Activated naive CD4-positive, alpha-beta T cell treated with Interleukin-2 at 50 U/mL for 16 hours (primary cell): ENCODE results near the gene WDR64.
"Not testable (repeated sequence)": the region's sequence is repeated elsewhere in the genome, so short reads cannot be mapped to it uniquely, and the experiment has no call there.

Experiments used
- DNase-seq: peaks from one replicate; pipeline ENCODE4 v3.0.0-alpha.2; 2020

WDR64 gene

GRCh38 chr1:241749041-241749944 lies 97.2 kb downstream of the WDR64 start:
- no peak for DNase-seq

DNA sequence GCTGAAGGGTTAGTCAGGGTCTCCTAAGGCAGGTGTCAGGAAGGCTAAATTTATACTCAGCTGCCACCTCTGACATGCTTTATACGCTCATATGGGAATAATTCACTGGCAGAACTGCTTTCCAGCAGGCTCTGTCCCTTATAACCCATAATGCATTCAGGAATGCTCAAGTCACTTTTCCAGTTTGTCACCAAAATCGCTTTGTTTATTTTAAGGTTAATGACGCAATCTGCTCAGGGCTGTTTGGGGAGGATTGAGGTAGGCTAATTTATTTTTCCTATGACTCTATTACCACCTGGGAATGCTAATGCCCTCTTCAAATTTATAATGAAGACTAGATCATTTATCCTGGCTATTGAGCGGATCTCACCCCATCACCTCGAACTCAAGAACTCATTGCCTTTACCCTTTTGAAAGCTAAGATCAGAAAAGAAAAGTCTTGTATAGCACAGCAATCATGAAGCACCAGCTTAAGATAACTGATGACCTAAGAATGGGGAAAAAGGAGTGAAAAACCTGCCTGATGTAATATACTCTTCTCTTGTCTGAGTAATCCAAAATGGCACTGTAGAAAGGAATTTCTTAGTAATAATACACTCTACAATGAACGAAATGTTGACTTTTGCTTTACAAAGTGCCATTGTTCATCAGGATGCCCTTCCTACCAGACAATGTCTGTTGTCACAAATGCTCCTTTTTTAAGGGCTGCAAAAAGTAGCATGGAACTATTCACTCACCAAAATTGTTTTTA lies 98.0 kb downstream of the WDR64 start:
- no peak for DNase-seq

- DNase-seq = no peak
Measured at GRCh38 chr1:241751524-241751923, 99.4 kb downstream of the WDR64 start.

GRCh38 chr1:241762713-241763339 lies 110.7 kb downstream of the WDR64 start:
- no peak for DNase-seq

GRCh38 chr1:241765390-241765789 lies 113.3 kb downstream of the WDR64 start:
- DNase-seq = no peak

- no peak for DNase-seq
Measured at GRCh38 chr1:241767737-241768136, 115.7 kb downstream of the WDR64 start.

GRCh38 chr1:241770115-241770514 lies 118.0 kb downstream of the WDR64 start:
- no peak for DNase-seq

GRCh38 chr1:241771117-241771516 lies 119.0 kb downstream of the WDR64 start:
- DNase-seq = no peak

GRCh38 chr1:241772932-241773500 lies 120.9 kb downstream of the WDR64 start:
- DNase-seq = no peak

DNA sequence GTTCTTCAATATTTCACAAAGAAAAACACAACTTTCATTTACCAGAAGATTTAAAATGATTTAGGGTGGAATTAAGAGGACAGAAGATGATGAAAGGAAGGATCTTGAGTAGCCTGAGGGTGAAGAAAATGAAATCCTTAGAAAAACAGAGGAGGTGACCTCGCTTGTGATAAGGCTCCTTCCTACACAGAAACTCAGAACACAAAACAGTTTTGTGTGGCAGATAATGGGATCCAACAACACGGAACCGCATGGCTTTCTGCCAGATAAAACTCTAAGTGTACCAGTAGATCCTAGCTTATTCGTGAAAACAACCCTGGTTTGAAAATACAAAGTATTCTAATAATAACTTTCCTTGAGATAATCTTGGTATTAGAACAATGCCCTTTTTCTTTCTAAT lies 121.9 kb downstream of the WDR64 start:
- DNase-seq = no peak

DNA sequence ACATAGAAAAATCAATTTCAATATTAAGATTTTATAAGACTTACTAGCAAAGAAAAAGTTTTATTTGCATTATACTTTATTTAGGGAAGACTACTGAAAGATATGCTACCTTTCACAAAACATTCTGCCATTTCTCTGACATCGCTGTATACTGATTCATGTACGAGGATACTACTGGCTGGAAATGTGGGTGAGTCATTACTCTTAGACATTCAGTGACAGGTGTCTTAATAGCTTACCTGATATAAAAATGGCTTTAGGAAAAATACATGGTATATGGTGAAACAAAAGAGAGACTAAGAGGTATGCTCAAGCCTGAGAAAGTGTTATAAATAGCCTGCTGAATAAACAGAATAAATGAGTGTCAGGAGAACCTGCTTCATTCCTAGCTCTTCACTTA lies 122.9 kb downstream of the WDR64 start:
- DNase-seq = no peak

- no peak for DNase-seq
Measured at GRCh38 chr1:241776911-241777310, 124.8 kb downstream of the WDR64 start.

- no peak for DNase-seq
Measured at GRCh38 chr1:241778117-241778516, 126.0 kb downstream of the WDR64 start.

- no peak for DNase-seq
Measured at GRCh38 chr1:241779897-241780296, 127.8 kb downstream of the WDR64 start.

GRCh38 chr1:241782396-241782795 lies 130.3 kb downstream of the WDR64 start:
- no peak for DNase-seq

GRCh38 chr1:241787691-241788090 lies 135.6 kb downstream of the WDR64 start:
- DNase-seq = no peak

DNA sequence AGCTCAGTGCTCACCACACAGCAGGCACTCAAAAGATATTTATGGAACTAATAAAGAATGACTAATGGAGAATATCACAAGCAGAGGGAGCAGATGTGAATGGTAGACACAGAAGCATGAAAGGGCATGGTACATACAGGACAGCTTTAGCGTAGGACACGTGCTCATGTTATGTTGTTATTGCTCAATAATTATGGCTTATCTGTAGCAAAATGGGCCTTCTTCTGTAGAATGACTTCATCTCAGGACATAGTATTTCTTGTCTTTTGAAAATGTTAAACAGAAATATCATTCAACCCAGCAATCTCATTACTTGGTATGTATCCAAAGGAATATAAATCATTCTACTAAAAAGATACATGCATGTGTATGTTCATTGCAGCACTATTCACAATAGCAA lies 137.0 kb downstream of the WDR64 start:
- no peak for DNase-seq

DNA sequence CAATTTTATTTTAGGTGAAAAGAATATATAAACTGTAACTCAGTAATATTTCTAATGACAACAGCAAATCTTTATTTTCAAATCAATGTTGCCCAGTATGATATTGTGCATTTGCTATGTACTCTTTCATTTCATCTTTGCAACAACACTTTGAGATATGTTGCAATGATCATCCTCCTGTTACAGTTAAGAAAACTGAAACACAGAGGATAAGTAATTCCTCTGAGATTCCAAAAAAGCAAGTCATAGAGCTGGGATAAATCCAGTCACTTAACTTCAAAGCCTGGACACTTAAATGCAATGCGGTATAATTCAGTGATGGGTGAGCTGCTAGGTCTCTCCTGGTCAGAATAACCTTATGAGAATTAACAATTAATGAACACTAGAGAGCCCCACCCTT lies 147.3 kb downstream of the WDR64 start:
- no peak for DNase-seq

- no peak for DNase-seq
Measured at GRCh38 chr1:241800640-241801039, 148.6 kb downstream of the WDR64 start.

DNA sequence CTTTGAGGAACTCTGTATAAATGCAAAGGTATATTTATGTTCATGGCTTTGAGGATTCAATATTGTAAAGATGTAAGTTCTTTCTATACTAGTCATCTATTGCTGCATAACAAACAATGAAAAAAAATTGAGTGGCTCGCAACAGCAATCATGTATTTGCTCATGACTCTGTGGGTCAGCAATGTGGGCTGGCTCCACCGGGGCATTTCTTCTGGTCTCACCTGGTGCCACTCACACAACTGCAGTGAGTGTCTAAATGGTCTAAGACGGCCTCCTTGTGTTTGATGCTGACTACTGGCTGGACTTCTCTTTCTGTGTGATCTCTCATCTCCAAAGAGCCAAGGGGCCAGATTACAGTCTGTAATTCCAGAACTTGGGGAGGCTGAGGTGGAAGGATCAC lies 150.8 kb downstream of the WDR64 start:
- no peak for DNase-seq

DNA sequence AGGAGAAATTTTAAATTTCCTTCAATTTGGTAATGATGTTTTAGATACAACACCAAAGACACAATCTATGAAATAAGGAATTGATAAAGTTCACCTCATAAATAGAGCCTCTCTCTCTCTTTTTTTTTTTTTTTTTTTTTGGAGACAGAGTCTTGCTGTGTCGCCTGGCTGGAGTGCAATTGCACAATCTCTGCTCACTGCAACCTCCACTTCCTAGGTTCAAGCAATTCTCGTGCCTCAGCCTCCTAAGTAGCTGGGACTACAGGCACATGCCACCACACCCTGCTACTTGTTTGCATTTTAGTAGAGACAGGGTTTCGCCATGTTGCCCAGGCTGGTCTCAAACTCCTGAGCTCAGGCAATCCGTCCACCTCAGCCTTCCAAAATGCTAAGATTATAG lies 152.6 kb downstream of the WDR64 start:
- DNase-seq = not testable (repeated sequence)

DNA sequence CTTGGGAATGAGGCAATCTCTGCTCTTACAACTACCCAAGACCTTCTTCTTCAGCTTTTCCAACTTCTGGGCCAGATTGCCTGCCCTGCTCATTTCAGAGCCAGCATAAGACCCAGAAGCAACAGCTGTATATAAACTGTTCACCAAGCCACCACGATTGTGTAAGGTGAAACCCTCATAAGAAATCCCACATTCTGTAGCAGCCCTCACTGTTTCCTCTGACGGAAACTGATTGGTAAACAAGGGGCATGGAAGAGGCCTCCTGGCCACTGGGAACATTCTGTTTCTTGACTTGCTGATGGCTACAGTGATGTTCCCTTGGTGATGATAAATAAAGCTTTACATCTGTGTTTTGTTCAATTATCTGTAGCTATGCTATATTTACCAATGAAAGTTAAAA lies 156.2 kb downstream of the WDR64 start:
- DNase-seq = no peak

DNA sequence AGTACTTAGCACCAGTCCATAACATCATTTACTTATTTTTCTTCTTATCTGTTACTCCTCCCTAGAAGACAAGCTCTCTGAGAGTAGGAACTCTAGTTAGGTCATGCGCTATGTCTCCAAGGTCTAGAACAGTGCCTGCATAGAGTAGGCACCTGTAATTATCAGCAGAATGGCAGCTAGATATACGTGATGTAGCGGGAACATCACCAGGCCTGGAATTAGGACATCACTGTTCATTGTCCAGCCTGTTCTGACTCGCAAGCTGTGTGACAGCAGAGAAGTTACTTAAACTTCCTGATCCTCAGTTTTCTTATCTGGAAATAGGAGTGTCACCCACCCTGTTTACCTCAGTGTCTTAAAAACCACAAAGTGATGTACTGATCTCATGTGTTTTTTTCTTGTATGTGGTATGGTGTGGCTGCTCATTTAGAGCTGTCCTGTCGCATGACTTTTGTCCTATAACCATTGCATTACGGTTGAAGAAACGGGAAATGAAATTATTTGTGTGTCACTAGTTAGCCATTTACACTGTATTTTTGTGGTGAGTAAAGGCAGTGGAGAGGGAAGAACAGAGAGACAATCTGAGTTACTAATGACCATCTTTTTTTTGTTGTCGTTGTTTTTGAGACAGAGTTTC lies 158.8 kb downstream of the WDR64 start:
- no peak for DNase-seq
